Glutamatergic neuron (in vitro differentiated cells): ENCODE results near the gene IRF7. TPM values are rescaled to one million over a fixed set of nuclear protein-coding genes. Genes with fewer than 3 reads are reported as not detected.
A peak's percentile ranks its signal among the peaks of the same experiment; 100 is the strongest.

ENCODE experiments used
- DNase-seq: peaks from one replicate; pipeline ENCODE4 v3.0.0; 2022
- H3K27ac Mint-ChIP-seq: one replicate; pipeline ENCODE4 v1.8.0; 2020; ENCODE audit warnings: mild to moderate bottlenecking, mixed read lengths, inconsistent platforms; ENCODE audit not compliant: unreplicated experiment
- H3K27me3 Mint-ChIP-seq: one replicate; pipeline ENCODE4 v1.8.0; 2020; ENCODE audit warnings: mild to moderate bottlenecking, moderate library complexity, mixed read lengths, inconsistent platforms; ENCODE audit not compliant: unreplicated experiment
- H3K36me3 Mint-ChIP-seq: one replicate; pipeline ENCODE4 v1.8.0; 2020; ENCODE audit warnings: mild to moderate bottlenecking, mixed read lengths, inconsistent platforms; ENCODE audit not compliant: unreplicated experiment
- H3K4me1 Mint-ChIP-seq: one replicate; pipeline ENCODE4 v1.8.0; 2020; ENCODE audit warnings: mild to moderate bottlenecking, low read depth, mixed read lengths, inconsistent platforms; ENCODE audit not compliant: unreplicated experiment
- H3K4me3 Mint-ChIP-seq: one replicate; pipeline ENCODE4 v1.8.0; 2020; ENCODE audit warnings: mild to moderate bottlenecking, mixed read lengths, inconsistent platforms; ENCODE audit not compliant: unreplicated experiment
- H3K9me3 Mint-ChIP-seq: one replicate; pipeline ENCODE4 v1.8.0; 2020; ENCODE audit warnings: mild to moderate bottlenecking, moderate library complexity, mixed read lengths, inconsistent platforms; ENCODE audit not compliant: unreplicated experiment
- total RNA-seq: library from RNA; stranded (reverse); fragmentation: NEBNext Ultra II Directional; extraction: Animal tissue kit (Norgen Biotek cat#: 25700); gene quantifications from one replicate; pipeline ENCODE4 v1.2.1, GENCODE V29; 2021; ENCODE audit not compliant: unreplicated experiment
- TF ChIP-seq, protein P1 (sequence below): fragments of 200-600 bp; sonication (generic); IDR thresholded peaks from one replicate; pipeline ENCODE4 v1.5.0; 2021; ENCODE audit not compliant: partially characterized antibody, unreplicated experiment

The IRF7 gene
- total RNA-seq, 1 donor from 2014 or later: 17.7 TPM

DNA sequence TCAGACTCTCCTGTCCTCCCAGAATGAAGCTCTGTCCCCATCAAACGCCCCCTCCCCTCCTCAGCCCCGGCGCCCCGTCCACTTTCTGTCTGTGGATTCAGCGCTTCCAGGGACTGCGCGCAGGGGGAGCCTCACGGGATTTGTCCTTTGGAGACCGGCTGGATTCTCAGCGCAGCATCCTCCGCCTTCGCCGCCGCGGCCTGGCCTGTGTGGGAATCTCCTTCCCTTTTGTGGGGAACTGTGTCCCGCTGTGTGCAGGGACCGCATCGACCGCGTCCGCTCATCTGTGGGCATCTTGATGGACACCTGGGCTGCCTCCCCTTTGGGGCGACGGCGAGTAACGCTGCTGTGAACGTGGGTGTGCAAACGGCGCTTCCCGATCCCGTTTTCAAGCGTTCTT is 12.3 kb upstream of the IRF7 start:
- no peak for DNase-seq
- Mint-ChIP-seq H3K4me3 (peak overlapping the region; percentile 71), H3K27ac (peak overlapping the region; percentile 2), H3K36me3 (peaks cover 5% of the 10 kb centered on the region), H3K4me1 (peaks cover 15% of the 10 kb centered on the region), H3K9me3 (peaks cover 8% of the 10 kb centered on the region), H3K27me3 (peaks cover 12% of the 10 kb centered on the region)
- TF ChIP-seq, protein P1, sequence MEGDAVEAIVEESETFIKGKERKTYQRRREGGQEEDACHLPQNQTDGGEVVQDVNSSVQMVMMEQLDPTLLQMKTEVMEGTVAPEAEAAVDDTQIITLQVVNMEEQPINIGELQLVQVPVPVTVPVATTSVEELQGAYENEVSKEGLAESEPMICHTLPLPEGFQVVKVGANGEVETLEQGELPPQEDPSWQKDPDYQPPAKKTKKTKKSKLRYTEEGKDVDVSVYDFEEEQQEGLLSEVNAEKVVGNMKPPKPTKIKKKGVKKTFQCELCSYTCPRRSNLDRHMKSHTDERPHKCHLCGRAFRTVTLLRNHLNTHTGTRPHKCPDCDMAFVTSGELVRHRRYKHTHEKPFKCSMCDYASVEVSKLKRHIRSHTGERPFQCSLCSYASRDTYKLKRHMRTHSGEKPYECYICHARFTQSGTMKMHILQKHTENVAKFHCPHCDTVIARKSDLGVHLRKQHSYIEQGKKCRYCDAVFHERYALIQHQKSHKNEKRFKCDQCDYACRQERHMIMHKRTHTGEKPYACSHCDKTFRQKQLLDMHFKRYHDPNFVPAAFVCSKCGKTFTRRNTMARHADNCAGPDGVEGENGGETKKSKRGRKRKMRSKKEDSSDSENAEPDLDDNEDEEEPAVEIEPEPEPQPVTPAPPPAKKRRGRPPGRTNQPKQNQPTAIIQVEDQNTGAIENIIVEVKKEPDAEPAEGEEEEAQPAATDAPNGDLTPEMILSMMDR: no peak

DNA sequence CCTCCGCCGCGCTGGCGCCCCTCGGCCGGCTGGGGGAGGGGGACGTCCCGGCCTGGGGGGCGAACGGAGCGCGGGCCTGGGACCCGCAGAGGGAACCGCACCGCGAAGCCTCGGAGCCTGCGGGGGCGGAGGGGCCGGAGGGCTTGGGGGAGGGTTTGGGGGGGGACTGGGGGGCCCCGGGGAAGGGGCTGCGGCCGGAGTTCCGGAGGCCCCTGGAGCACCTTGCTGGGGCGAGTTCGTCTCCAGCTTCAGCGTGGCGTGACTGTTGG is 11.5 kb upstream of the IRF7 start:
- DNase-seq: no peak

DNA sequence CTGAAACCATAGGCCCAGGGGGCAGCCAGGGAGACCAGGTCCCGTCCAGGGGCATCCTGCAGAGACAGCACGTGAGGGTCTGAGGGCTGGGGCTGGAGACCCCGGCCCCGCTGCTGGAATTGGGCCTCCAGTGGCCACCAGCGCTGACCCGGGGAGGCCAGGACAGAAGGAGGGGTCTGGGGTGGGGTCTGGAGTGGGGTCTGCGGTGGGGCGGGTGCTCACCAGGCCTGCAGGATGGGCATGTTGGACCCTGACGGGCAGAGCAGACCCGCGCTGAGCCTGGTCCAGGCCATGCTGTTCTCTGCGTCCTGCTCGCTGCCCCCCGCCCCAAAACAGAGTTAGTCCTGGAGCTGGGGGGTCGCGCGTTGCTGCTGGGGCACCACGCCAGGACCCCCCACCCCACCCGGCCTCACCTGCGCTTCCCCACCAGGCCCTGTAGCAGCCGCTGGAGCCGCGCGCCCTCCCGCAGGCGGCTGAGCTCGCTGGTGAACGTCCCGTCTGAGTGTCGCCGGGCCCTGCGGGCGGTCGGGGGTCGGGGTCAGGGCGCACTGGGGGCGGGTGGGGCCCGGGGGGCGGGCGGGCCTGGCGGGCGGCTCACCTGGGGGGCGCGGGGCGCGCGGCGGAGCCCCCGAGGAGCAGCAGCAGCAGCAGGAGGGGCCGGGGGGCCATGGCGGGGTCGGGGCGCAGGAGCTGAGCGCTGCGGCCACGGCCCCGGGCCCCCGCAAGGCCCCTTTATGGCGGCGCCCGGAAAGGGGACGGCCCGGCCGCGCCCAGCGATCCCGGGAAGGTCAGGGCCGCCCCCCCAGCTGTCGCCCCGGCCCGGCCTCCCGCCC is 10.9 kb upstream of the IRF7 start, which contains the start of gene SCT:
Gene SCT, minus strand, starts transcription at position 707 of the 833 bp plus-strand sequence. Its CDS starts 38 bp downstream, at position 669.
- Mint-ChIP-seq H3K36me3 (peaks cover 5% of the 10 kb centered on the region), H3K9me3 (peaks cover 8% of the 10 kb centered on the region), H3K27me3 (peaks cover 14% of the 10 kb centered on the region), H3K4me1 (peaks cover 15% of the 10 kb centered on the region), H3K27ac (peak within 1 kb of the TSS; percentile 2), H3K4me3 (peak within 1 kb of the TSS; percentile 71)
- TF ChIP-seq, protein P1: no peak
- DNase-seq: no peak

More for the DNA sequence above, 11.5 kb upstream of the IRF7 start:
- Mint-ChIP-seq H3K4me1 (peaks cover 15% of the 10 kb centered on the region), H3K27me3 (peaks cover 12% of the 10 kb centered on the region), H3K36me3 (peaks cover 5% of the 10 kb centered on the region), H3K27ac (no peak overlapping the region), H3K4me3 (no peak overlapping the region), H3K9me3 (peaks cover 8% of the 10 kb centered on the region)
- TF ChIP-seq, protein P1: no peak

DNA sequence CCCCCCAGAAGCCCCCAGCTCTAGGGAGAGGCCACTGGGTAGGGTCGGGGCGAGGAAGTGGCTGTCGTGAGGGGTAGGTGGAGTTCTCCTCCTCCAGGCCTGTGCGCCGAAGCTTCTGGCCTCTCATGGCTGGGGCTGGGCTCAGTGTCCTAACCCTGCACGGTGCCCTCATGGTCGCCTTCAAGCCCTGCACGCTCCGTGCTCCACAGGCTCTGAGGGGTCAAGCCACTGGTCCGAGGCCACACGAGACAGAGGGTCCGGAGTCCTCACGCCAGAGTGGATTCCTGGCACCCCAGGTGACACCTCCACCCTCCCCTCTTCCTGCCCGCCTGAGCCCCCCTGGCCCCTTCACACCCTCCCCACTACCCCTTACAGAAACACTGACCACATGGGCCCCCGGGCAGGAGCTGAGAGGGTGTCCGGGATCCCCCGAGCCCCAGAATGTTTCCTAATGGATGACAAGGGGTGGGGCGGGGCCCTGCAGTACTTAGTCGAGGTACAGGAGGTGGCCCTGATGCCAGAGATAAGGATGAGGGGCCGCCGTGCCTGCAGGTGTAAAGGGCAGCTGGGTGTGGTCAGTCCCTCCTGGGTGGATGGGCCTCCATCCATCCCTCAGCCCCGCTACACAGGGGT is 10.0 kb upstream of the IRF7 start:
- no peak for DNase-seq
- H3K36me3 Mint-ChIP-seq: peaks cover 5% of the 10 kb centered on the region
- TF ChIP-seq, protein P1: no peak
- peaks cover 8% of the 10 kb centered on the region for H3K9me3 Mint-ChIP-seq
- no peak overlapping the region for H3K4me3 Mint-ChIP-seq
- H3K27ac Mint-ChIP-seq: no peak overlapping the region
- H3K4me1 Mint-ChIP-seq: peaks cover 15% of the 10 kb centered on the region
- peaks cover 14% of the 10 kb centered on the region for H3K27me3 Mint-ChIP-seq
